ENCODE measurements around the gene SFMBT2. TPM values are rescaled to one million over a fixed set of nuclear protein-coding genes. Genes with fewer than 3 reads are reported as not detected.

The SFMBT2 gene
- total and polyA plus RNA-seq, 10 of the 15 experiments (the other 5 are each of a cell fraction or from before 2014, with no cell fraction given), result 2.8 to 29.6 (median 15.1) TPM

DNA sequence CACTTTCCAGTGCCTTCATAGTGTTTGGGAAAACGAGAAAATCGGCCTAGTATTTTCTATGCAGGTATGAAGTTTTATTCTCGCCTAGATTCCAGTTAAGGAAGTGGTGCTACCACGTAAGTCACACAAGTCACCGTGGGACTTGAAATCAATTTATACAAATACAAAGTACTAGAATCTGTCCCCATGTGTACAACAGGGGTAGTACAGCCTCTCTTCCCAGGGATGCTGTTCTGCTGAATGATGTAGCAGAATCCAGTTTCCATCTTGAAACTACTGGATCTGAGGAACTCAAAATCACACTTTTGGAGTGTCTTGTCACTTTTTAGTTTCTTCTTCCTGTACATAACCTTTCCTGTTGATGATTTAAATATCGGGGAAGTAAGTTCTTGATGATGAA lies 129.4 kb downstream of the SFMBT2 start:
- Histone ChIP-seq H3K27ac (ENCODE audit: control insufficient read depth, insufficient read depth) (no peak overlapping the region), H3K79me2 (ENCODE audit: control insufficient read depth, insufficient read depth, low read length) (peaks cover 13% of the 10 kb centered on the region), H3K9me3 (replicated peaks; ENCODE audit: control insufficient read depth, insufficient read depth, low read length) (no peaks in the 10 kb centered on the region), H3K27me3 (replicated peaks in 1 of 2; ENCODE audit: control insufficient read depth in 2 of 2, insufficient read depth in 2 of 2, low read length in 1 of 2) (no peaks in the 10 kb centered on the region), H3K4me3 (no peak overlapping the region), H3K4me1 (ENCODE audit: control insufficient read depth, insufficient read depth, low read length) (peaks cover 8% of the 10 kb centered on the region), H3K36me3 (ENCODE audit: control insufficient read depth in 2 of 2, insufficient read depth in 2 of 2, low read length in 1 of 2) (peaks cover 7 to 12% of the 10 kb centered on the region in 2 experiments), H3K4me2 (ENCODE audit: control insufficient read depth, insufficient read depth) (no peak overlapping the region), H2AFZ (ENCODE audit: control insufficient read depth, low read depth, low read length) (no peak overlapping the region), H3K9ac (ENCODE audit: control insufficient read depth, insufficient read depth, low read length) (no peak overlapping the region), H4K20me1 (ENCODE audit: control insufficient read depth, insufficient read depth) (peaks cover 2% of the 10 kb centered on the region; the same call in 1 of the 2 replicates)
- DNase-seq (ENCODE audit: low read depth, low spot score) (no peak), FAIRE-seq (no peak), ATAC-seq (no peak)
- ChIA-PET CTCF (no interaction called here), POLR2A (interaction anchor here (0.8 kb wide), 1 partner anchor 8 kb away, joined by 3 read pairs; no protein-coding TSS in a partner anchor), SMC1A (ENCODE audit: uncharacterized antibody, unreplicated experiment) (no interaction called here), RAD21 (ENCODE audit: unreplicated experiment) (no interaction called here)
- intact Hi-C loops (cut with micrococcal nuclease; ENCODE audit: unreplicated experiment), result no loop called here
- 94% methylated on average over 6 of the region's 6 CpGs for WGBS (ENCODE audit: insufficient coverage, insufficient replicate concordance, low lambda C conversion rate, missing lambda C conversion rate)
- in situ Hi-C loops (cut with MboI), result no loop called here
- no TSS peak for BruUV-seq (replicated peaks)
- TF ChIP-seq NFIC (IDR thresholded peaks at IDR 0.05; ENCODE audit: low read depth, low read length) (no peak), ATF7 (IDR thresholded peaks at IDR 0.05; ENCODE audit: low read depth) (no peak), ZBED1 (IDR thresholded peaks at IDR 0.05; ENCODE audit: borderline replicate concordance) (no peak), NFYA (IDR thresholded peaks at IDR 0.05; ENCODE audit: borderline replicate concordance, low read depth, low read length) (no peak), BRCA1 (IDR thresholded peaks at IDR 0.05; ENCODE audit: low read depth, low read length) (no peak), ZSCAN29 (IDR thresholded peaks at IDR 0.05) (no peak), IRF4 (IDR thresholded peaks at IDR 0.05; ENCODE audit: low read depth, low read length) (no peak), YY1 (IDR thresholded peaks at IDR 0.05; ENCODE audit: low read depth, low read length) (no peak)
- TF ChIP-seq, protein P1, sequence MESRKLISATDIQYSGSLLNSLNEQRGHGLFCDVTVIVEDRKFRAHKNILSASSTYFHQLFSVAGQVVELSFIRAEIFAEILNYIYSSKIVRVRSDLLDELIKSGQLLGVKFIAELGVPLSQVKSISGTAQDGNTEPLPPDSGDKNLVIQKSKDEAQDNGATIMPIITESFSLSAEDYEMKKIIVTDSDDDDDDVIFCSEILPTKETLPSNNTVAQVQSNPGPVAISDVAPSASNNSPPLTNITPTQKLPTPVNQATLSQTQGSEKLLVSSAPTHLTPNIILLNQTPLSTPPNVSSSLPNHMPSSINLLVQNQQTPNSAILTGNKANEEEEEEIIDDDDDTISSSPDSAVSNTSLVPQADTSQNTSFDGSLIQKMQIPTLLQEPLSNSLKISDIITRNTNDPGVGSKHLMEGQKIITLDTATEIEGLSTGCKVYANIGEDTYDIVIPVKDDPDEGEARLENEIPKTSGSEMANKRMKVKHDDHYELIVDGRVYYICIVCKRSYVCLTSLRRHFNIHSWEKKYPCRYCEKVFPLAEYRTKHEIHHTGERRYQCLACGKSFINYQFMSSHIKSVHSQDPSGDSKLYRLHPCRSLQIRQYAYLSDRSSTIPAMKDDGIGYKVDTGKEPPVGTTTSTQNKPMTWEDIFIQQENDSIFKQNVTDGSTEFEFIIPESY (IDR thresholded peaks at IDR 0.05), result no peak
- TF ChIP-seq, protein P2, sequence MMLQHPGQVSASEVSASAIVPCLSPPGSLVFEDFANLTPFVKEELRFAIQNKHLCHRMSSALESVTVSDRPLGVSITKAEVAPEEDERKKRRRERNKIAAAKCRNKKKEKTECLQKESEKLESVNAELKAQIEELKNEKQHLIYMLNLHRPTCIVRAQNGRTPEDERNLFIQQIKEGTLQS (IDR thresholded peaks at IDR 0.05; ENCODE audit: borderline replicate concordance, extremely low read depth, low read depth, low read length), result no peak
